Measurements from ENCODE around the gene BTN1A1. TPM values are rescaled to one million over a fixed set of nuclear protein-coding genes. Genes with fewer than 3 reads are reported as not detected.

BTN1A1 gene
- total and polyA plus RNA-seq, 9 of the 15 experiments (the other 6 are each of a cell fraction or from before 2014, with no cell fraction given), result 0.01 to 0.15 (median 0.06) TPM; not detected in 4

DNA sequence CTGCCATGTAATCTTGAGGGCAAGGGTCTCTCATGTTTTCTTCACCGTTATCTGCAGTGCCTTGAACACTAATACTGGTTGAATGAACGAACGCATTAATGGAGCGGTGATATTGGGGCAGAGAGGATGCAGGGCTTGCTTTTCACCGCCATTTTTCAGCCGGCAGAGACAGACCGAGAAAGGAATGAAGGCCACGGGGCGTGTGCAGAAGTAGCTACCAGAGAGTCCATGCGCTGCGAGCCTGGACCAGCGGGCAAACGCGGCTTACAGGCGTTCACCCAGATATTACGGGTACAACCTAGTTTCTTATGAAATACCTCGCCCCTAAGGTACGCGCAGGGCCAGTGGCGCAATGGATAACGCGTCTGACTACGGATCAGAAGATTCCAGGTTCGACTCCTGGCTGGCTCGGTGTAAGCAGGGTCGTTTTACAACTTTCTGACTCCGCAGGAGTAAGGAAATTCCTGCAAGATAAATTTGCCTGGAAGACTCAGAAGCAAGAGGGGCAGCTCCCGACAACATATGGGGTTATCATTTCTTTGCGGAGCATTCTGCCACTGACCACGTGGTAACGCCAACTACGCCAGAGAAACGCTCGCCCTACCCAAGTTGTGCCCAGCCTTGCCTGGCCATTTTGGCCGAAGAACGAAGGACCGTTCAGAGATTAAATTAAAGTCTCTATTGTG, 37.2 kb downstream of the BTN1A1 start (continued):
- TF ChIP-seq JUNB (CRISPR knock-in tag; conservative IDR thresholded peaks at IDR 0.05), result no peak
- peak in 1 of 2 experiments; percentile 81; a peak in 2 of 4 replicates for TF ChIP-seq CSDE1 (IDR thresholded peaks at IDR 0.05)
- TF ChIP-seq, protein P1, sequence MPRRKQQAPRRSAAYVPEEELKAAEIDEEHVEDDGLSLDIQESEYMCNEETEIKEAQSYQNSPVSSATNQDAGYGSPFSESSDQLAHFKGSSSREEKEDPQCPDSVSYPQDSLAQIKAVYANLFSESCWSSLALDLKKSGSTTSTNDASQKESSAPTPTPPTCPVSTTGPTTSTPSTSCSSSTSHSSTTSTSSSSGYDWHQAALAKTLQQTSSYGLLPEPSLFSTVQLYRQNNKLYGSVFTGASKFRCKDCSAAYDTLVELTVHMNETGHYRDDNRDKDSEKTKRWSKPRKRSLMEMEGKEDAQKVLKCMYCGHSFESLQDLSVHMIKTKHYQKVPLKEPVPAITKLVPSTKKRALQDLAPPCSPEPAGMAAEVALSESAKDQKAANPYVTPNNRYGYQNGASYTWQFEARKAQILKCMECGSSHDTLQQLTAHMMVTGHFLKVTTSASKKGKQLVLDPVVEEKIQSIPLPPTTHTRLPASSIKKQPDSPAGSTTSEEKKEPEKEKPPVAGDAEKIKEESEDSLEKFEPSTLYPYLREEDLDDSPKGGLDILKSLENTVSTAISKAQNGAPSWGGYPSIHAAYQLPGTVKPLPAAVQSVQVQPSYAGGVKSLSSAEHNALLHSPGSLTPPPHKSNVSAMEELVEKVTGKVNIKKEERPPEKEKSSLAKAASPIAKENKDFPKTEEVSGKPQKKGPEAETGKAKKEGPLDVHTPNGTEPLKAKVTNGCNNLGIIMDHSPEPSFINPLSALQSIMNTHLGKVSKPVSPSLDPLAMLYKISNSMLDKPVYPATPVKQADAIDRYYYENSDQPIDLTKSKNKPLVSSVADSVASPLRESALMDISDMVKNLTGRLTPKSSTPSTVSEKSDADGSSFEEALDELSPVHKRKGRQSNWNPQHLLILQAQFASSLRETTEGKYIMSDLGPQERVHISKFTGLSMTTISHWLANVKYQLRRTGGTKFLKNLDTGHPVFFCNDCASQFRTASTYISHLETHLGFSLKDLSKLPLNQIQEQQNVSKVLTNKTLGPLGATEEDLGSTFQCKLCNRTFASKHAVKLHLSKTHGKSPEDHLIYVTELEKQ (CRISPR knock-in tag; IDR thresholded peaks at IDR 0.05), result no peak
- no peak for TF ChIP-seq POLR2AphosphoS2 (IDR thresholded peaks at IDR 0.05; ENCODE audit: low read length)
- peak; percentile 64; the same call in 1 of the 2 replicates for TF ChIP-seq ZFX (CRISPR knock-in tag; IDR thresholded peaks at IDR 0.05)
- TF ChIP-seq TAF7 (tag; IDR thresholded peaks at IDR 0.05), result no peak; the same call in 1 of the 2 replicates
- TF ChIP-seq HNRNPK (IDR thresholded peaks at IDR 0.05; ENCODE audit: low read depth, low read length, poor library complexity, severe bottlenecking), result no peak
- TF ChIP-seq KDM4B (IDR thresholded peaks at IDR 0.05; ENCODE audit: borderline replicate concordance in 2 of 2, low read depth in 1 of 2), result peak in 1 of 2 experiments; percentile 77; a peak in 2 of 4 replicates
- no peak for TF ChIP-seq SRSF3 (IDR thresholded peaks at IDR 0.05; ENCODE audit: insufficient read depth, low read length)
- no peak for TF ChIP-seq EGR1 (conservative IDR thresholded peaks at IDR 0.05)
- peak; percentile 89 for TF ChIP-seq ZKSCAN8 (CRISPR knock-in tag; IDR thresholded peaks at IDR 0.05)
- TF ChIP-seq, protein P2, sequence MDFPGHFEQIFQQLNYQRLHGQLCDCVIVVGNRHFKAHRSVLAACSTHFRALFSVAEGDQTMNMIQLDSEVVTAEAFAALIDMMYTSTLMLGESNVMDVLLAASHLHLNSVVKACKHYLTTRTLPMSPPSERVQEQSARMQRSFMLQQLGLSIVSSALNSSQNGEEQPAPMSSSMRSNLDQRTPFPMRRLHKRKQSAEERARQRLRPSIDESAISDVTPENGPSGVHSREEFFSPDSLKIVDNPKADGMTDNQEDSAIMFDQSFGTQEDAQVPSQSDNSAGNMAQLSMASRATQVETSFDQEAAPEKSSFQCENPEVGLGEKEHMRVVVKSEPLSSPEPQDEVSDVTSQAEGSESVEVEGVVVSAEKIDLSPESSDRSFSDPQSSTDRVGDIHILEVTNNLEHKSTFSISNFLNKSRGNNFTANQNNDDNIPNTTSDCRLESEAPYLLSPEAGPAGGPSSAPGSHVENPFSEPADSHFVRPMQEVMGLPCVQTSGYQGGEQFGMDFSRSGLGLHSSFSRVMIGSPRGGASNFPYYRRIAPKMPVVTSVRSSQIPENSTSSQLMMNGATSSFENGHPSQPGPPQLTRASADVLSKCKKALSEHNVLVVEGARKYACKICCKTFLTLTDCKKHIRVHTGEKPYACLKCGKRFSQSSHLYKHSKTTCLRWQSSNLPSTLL (IDR thresholded peaks at IDR 0.05), result peak; percentile 78; the same call in 1 of the 2 replicates
- TF ChIP-seq MEF2A (IDR thresholded peaks at IDR 0.05; ENCODE audit: control insufficient read depth, low read depth, low read length), result no peak
- TF ChIP-seq ZNF253 (CRISPR knock-in tag; conservative IDR thresholded peaks at IDR 0.05), result 0 out of 2 replicates have a peak, but pooled peaks have one; percentile 43
- no peak for TF ChIP-seq FOXA3 (CRISPR knock-in tag; conservative IDR thresholded peaks at IDR 0.05 in 1 of 2, IDR thresholded peaks at IDR 0.05 in 1 of 2)
- TF ChIP-seq ZNF778 (CRISPR knock-in tag; IDR thresholded peaks at IDR 0.05), result no peak
- TF ChIP-seq ZNF324 (CRISPR knock-in tag; IDR thresholded peaks at IDR 0.05), result no peak
- peak; percentile 70 for TF ChIP-seq ESRRA (IDR thresholded peaks at IDR 0.05; ENCODE audit: borderline replicate concordance, low read depth)
- TF ChIP-seq, protein P3, sequence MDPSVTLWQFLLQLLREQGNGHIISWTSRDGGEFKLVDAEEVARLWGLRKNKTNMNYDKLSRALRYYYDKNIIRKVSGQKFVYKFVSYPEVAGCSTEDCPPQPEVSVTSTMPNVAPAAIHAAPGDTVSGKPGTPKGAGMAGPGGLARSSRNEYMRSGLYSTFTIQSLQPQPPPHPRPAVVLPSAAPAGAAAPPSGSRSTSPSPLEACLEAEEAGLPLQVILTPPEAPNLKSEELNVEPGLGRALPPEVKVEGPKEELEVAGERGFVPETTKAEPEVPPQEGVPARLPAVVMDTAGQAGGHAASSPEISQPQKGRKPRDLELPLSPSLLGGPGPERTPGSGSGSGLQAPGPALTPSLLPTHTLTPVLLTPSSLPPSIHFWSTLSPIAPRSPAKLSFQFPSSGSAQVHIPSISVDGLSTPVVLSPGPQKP (CRISPR knock-in tag; IDR thresholded peaks at IDR 0.05), result no peak
- TF ChIP-seq TRIM24 (IDR thresholded peaks at IDR 0.05), result peak; percentile 45 to 84; a peak in 2 of 4 replicates
- TF ChIP-seq SOX6 (IDR thresholded peaks at IDR 0.05), result peak; percentile 86
- TF ChIP-seq MECOM (CRISPR knock-in tag; IDR thresholded peaks at IDR 0.05), result peak; percentile 1; the same call in 1 of the 2 replicates
- TF ChIP-seq SMARCC2 (IDR thresholded peaks at IDR 0.05; ENCODE audit: low read depth), result 0 out of 2 replicates have a peak, but pooled peaks have one; percentile 43
